ENCODE results near the gene PCTP.

The PCTP gene

DNA sequence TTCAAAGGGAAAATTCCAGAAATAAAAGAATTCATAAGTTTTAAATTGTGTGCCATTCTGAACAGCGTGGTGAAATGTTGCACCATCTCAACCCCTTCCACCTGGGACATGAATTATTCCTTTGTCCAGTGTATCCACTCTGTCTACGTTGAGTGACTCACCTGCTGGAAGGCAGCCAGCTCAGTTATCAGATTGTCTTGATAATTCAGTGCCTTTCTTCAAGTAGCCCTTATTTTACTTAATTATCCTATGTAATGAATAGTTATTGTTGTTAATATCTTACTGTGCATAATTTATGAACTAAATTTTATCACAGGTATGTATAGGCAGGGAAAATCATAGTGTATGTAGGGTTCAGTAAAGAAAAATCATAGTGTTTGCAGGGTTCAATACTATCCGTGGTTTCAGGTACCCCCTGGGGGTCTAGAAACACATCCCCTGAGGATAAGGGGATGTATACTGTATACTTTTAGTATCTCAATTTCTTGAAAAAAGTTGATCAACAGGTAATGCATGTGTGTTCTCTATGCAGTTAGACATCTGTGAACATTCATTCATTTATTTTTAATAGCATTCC is 7.7 kb upstream of the PCTP start:
- no peak overlapping the region for H3K4me3 ChIP-seq (replicated peaks; ENCODE audit: low read depth, low read length)
- TF ChIP-seq, protein P1, sequence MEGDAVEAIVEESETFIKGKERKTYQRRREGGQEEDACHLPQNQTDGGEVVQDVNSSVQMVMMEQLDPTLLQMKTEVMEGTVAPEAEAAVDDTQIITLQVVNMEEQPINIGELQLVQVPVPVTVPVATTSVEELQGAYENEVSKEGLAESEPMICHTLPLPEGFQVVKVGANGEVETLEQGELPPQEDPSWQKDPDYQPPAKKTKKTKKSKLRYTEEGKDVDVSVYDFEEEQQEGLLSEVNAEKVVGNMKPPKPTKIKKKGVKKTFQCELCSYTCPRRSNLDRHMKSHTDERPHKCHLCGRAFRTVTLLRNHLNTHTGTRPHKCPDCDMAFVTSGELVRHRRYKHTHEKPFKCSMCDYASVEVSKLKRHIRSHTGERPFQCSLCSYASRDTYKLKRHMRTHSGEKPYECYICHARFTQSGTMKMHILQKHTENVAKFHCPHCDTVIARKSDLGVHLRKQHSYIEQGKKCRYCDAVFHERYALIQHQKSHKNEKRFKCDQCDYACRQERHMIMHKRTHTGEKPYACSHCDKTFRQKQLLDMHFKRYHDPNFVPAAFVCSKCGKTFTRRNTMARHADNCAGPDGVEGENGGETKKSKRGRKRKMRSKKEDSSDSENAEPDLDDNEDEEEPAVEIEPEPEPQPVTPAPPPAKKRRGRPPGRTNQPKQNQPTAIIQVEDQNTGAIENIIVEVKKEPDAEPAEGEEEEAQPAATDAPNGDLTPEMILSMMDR (IDR thresholded peaks at IDR 0.05; ENCODE audit: low read depth, low read length, missing control alignments) = no peak
- no peak for DNase-seq (ENCODE audit: extremely low read depth, low read depth)

DNA sequence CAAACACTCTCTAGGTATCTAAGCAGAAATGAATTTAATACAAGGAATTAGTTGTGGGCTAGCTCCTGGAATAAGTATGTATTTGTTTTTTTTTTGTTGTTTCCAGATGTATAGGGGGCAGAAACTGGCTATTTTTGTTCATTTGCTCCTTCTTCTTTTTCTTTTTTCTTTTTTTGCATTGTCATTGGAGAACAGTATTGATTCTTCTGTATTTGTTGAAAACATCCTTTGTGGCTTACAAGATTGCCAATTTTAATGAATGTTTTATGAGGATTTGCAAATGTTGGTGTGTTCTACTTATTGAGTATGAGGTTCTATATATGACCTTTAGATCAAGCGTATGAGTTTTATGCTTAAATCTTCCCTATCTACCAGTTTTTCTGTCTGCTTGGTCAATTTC is 5.6 kb upstream of the PCTP start:
- DNase-seq (ENCODE audit: extremely low read depth, low read depth) = no peak
- TF ChIP-seq, protein P1 (IDR thresholded peaks at IDR 0.05; ENCODE audit: low read depth, low read length, missing control alignments) = no peak
- no peak overlapping the region for H3K4me3 ChIP-seq (replicated peaks; ENCODE audit: low read depth, low read length)

GRCh38 chr17:55746466-55746865 is 4.4 kb upstream of the PCTP start:
- TF ChIP-seq, protein P1 (IDR thresholded peaks at IDR 0.05; ENCODE audit: low read depth, low read length, missing control alignments) = no peak
- DNase-seq (ENCODE audit: extremely low read depth, low read depth) = no peak
- no peak overlapping the region for H3K4me3 ChIP-seq (replicated peaks; ENCODE audit: low read depth, low read length)

GRCh38 chr17:55747209-55747608 is 3.6 kb upstream of the PCTP start:
- TF ChIP-seq, protein P1 (IDR thresholded peaks at IDR 0.05; ENCODE audit: low read depth, low read length, missing control alignments) = no peak
- no peak for DNase-seq (ENCODE audit: extremely low read depth, low read depth)
- no peak overlapping the region for H3K4me3 ChIP-seq (replicated peaks; ENCODE audit: low read depth, low read length)

DNA sequence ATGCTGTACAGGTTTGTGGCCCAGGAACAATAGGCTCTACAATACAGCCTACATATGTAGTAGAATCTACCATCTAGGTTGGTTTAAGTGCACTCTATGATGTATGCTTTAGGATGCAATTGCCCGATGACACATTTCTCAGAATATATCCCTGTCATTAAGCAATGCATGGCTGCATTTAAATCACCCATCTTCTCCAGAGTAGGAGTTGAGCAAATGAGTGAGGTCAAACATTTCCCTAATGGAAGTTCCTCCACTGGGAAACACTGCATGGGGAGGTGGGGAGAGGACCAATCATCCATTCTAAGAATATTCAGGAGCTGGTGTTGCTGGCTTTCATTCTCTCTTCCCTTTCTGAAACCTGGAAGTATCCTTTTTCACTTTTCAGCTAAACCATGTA is 2.0 kb upstream of the PCTP start:
- H3K4me3 ChIP-seq (replicated peaks; ENCODE audit: low read depth, low read length) = no peak overlapping the region
- TF ChIP-seq, protein P1 (IDR thresholded peaks at IDR 0.05; ENCODE audit: low read depth, low read length, missing control alignments) = no peak
- no peak for DNase-seq (ENCODE audit: extremely low read depth, low read depth)

DNA sequence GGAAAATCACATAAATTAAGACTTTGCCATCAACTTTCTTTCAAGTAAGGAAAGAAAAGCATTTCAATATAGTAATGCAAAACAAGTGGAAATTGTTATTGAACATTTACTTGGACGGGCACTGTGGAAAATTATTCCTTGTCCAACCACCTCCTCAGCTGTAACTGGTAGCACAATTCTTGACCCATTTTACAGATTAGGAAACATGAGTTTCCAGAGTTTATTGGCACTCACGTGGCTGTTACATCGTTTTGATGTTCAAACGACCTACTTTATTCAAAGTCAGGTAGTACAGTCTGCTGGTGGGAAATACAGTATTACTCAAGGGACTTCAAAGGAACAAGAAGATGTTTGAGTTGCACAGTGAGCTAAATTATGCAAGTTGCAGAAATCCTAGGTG is 866 bp upstream of the PCTP start:
- H3K4me3 ChIP-seq (replicated peaks; ENCODE audit: low read depth, low read length) = no peak overlapping the region

More for the DNA sequence above, 866 bp upstream of the PCTP start:
- DNase-seq (ENCODE audit: extremely low read depth, low read depth) = no peak
- TF ChIP-seq, protein P1 (IDR thresholded peaks at IDR 0.05; ENCODE audit: low read depth, low read length, missing control alignments) = no peak
